Nephron progenitor cell (in vitro differentiated cells): ENCODE measurements around the gene TAS2R16.
"Not testable (repeated sequence)": the region's sequence is repeated elsewhere in the genome, so short reads cannot be mapped to it uniquely, and the experiment has no call there.

Experiments
- DNase-seq: peaks from one replicate; pipeline ENCODE4 v3.0.0; 2021
- H3K27ac Mint-ChIP-seq: 2 replicates; pipeline ENCODE4 v1.8.0; 2021; ENCODE audit warnings: mild to moderate bottlenecking, moderate library complexity, mixed read lengths
- H3K27me3 Mint-ChIP-seq: 2 replicates; pipeline ENCODE4 v1.8.0; 2021; ENCODE audit warnings: mild to moderate bottlenecking, low read depth, mixed read lengths; ENCODE audit not compliant: poor library complexity
- H3K36me3 Mint-ChIP-seq: 2 replicates; pipeline ENCODE4 v1.8.0; 2021; ENCODE audit warnings: low read depth, mixed read lengths
- H3K4me1 Mint-ChIP-seq: 2 replicates; pipeline ENCODE4 v1.8.0; 2021; ENCODE audit warnings: mixed read lengths
- H3K4me3 Mint-ChIP-seq: 2 replicates; pipeline ENCODE4 v1.8.0; 2021; ENCODE audit warnings: mild to moderate bottlenecking, moderate library complexity, mixed read lengths
- H3K9me3 Mint-ChIP-seq: 2 replicates; pipeline ENCODE4 v1.8.0; 2021; ENCODE audit warnings: mild to moderate bottlenecking, moderate library complexity, mixed read lengths
- CTCF ChIP-seq: fragments of 200-600 bp; sonication (generic); IDR thresholded peaks from 2 replicates; pipeline ENCODE4 v1.5.0; 2021; ENCODE audit warnings: antibody characterized with exemption

TAS2R16 gene

GRCh38 chr7:122970740-122971725 lies 24.5 kb downstream of the TAS2R16 start:
- Mint-ChIP-seq H3K4me3 (no peak overlapping the region), H3K9me3 (no peaks in the 10 kb centered on the region), H3K27me3 (no peaks in the 10 kb centered on the region), H3K27ac (no peak overlapping the region), H3K4me1 (peaks cover 5% of the 10 kb centered on the region), H3K36me3 (no peaks in the 10 kb centered on the region)
- no peak for TF ChIP-seq CTCF
- no peak for DNase-seq

GRCh38 chr7:122968389-122968788 lies 27.1 kb downstream of the TAS2R16 start:
- no peak for TF ChIP-seq CTCF
- no peak overlapping the region for H3K4me3 Mint-ChIP-seq
- no peaks in the 10 kb centered on the region for H3K9me3 Mint-ChIP-seq
- no peaks in the 10 kb centered on the region for H3K36me3 Mint-ChIP-seq
- peaks cover 16% of the 10 kb centered on the region for H3K4me1 Mint-ChIP-seq
- H3K27ac Mint-ChIP-seq, result no peak overlapping the region
- no peak for DNase-seq
- no peaks in the 10 kb centered on the region for H3K27me3 Mint-ChIP-seq

GRCh38 chr7:122965306-122965705 lies 30.2 kb downstream of the TAS2R16 start:
- H3K4me1 Mint-ChIP-seq, result peaks cover 16% of the 10 kb centered on the region
- no peak overlapping the region for H3K4me3 Mint-ChIP-seq
- peak; percentile 11 for DNase-seq

GRCh38 chr7:122953678-122954077 lies 41.8 kb downstream of the TAS2R16 start:
- H3K27me3 Mint-ChIP-seq, H3K4me1 Mint-ChIP-seq, H3K9me3 Mint-ChIP-seq, H3K4me3 Mint-ChIP-seq, H3K36me3 Mint-ChIP-seq, H3K27ac Mint-ChIP-seq, DNase-seq: not testable (repeated sequence)

More at GRCh38 chr7:122965306-122965705, 30.2 kb downstream of the TAS2R16 start:
- Mint-ChIP-seq H3K9me3 (no peaks in the 10 kb centered on the region), H3K27ac (peak overlapping the region; percentile 13), H3K36me3 (no peaks in the 10 kb centered on the region), H3K27me3 (no peaks in the 10 kb centered on the region)
- TF ChIP-seq CTCF, result no peak

- Mint-ChIP-seq H3K27me3 (no peaks in the 10 kb centered on the region), H3K4me3 (no peak overlapping the region), H3K27ac (no peak overlapping the region), H3K9me3 (no peaks in the 10 kb centered on the region), H3K36me3 (no peaks in the 10 kb centered on the region), H3K4me1 (no peaks in the 10 kb centered on the region)
- TF ChIP-seq CTCF, result no peak
- no peak for DNase-seq
These were observed 44.5 kb downstream of the TAS2R16 start for GRCh38 chr7:122951006-122951405.

- H3K36me3 Mint-ChIP-seq, result no peaks in the 10 kb centered on the region
- no peak for TF ChIP-seq CTCF
- H3K9me3 Mint-ChIP-seq, result no peaks in the 10 kb centered on the region
- H3K4me1 Mint-ChIP-seq, result no peaks in the 10 kb centered on the region
- H3K27ac Mint-ChIP-seq, result no peak overlapping the region
- H3K4me3 Mint-ChIP-seq, result no peak overlapping the region
- no peaks in the 10 kb centered on the region for H3K27me3 Mint-ChIP-seq
- no peak for DNase-seq
These were observed 46.3 kb downstream of the TAS2R16 start for GRCh38 chr7:122949186-122949585.
